OCI-LY3 (cell line): Measurements from ENCODE around the gene DUOXA1.

Source experiments
- H2AFZ ChIP-seq: fragments of 200-600, 300-600 bp; shearing (Covaris generic); 2 replicates; pipeline ENCODE4 v1.6.0; 2014; ENCODE audit warnings: antibody characterized with exemption, low read depth, low read length
- H3K27ac ChIP-seq: fragments of 200-600, 300-600 bp; sonication (generic); 2 replicates; pipeline ENCODE4 v1.5.1; 2014; ENCODE audit warnings: mild to moderate bottlenecking, low read length, moderate library complexity, mixed read lengths
- H3K27me3 ChIP-seq: fragments of 200-600, 300-600 bp; sonication (generic); 2 replicates; pipeline ENCODE4 v1.6.1; 2014; ENCODE audit warnings: low read depth, low read length, mixed read lengths
- H3K36me3 ChIP-seq: fragments of 200-600, 300-600 bp; sonication (generic); replicated peaks from 2 replicates; pipeline ENCODE3; 2014; ENCODE audit warnings: low read depth, low read length, mixed read lengths
- H3K4me1 ChIP-seq: fragments of 300-600, 200-600 bp; sonication (generic); 2 replicates; pipeline ENCODE4 v1.6.1; 2014; ENCODE audit warnings: low read length, mixed read lengths
- H3K4me2 ChIP-seq: fragments of 200-600, 300-600 bp; sonication (generic); 2 replicates; pipeline ENCODE4 v1.6.1; 2014; ENCODE audit warnings: low read length, mixed read lengths
- H3K4me3 ChIP-seq: fragments of 300-600, 200-600 bp; sonication (generic); 2 replicates; pipeline ENCODE4 v1.5.1; 2014; ENCODE audit warnings: antibody characterized with exemption, mild to moderate bottlenecking, low read length, moderate library complexity
- H3K79me2 ChIP-seq: fragments of 300-600, 200-600 bp; shearing (Covaris generic); 2 replicates; pipeline ENCODE4 v1.6.1; 2014; ENCODE audit warnings: mild to moderate bottlenecking, low read length, mixed read lengths
- H3K9ac ChIP-seq: fragments of 300-600, 200-600 bp; shearing (Covaris generic); 2 replicates; pipeline ENCODE4 v1.6.0; 2014; ENCODE audit warnings: mild to moderate bottlenecking, low read length, moderate library complexity
- H3K9me3 ChIP-seq: fragments of 200-600, 300-600 bp; shearing (Covaris generic); 2 replicates; pipeline ENCODE4 v1.6.1; 2014; ENCODE audit warnings: low read length, mixed read lengths; ENCODE audit not compliant: insufficient read depth
- H4K20me1 ChIP-seq: fragments of 200-600, 300-600 bp; sonication (generic); 2 replicates; pipeline ENCODE4 v1.6.1; 2016; ENCODE audit warnings: low read length, mixed read lengths; ENCODE audit not compliant: insufficient read depth
- EZH2phosphoT487 ChIP-seq: fragments of 200-600 bp; shearing (Covaris generic); IDR thresholded peaks from 2 replicates; pipeline ENCODE4 v1.6.1; 2018; ENCODE audit warnings: antibody characterized with exemption, mixed run types, low read depth
- TF ChIP-seq, protein P1 (sequence below): fragments of 200-600, 300-600 bp; sonication (generic); IDR thresholded peaks from 2 replicates; pipeline ENCODE4 v1.5.1; 2014; ENCODE audit warnings: antibody characterized with exemption, low read length, low read depth

Gene DUOXA1

GRCh38 chr15:45134046-45134445, 4.4 kb upstream of the DUOXA1 start:
- no peak overlapping the region for H3K9ac ChIP-seq

GRCh38 chr15:45133561-45133920, 3.9 kb upstream of the DUOXA1 start:
- no peaks in the 10 kb centered on the region for H3K36me3 ChIP-seq
- no peaks in the 10 kb centered on the region for H3K79me2 ChIP-seq
- H3K27ac ChIP-seq, result no peak overlapping the region
- H3K4me2 ChIP-seq, result no peak overlapping the region
- H3K9me3 ChIP-seq, result no peaks in the 10 kb centered on the region
- no peak overlapping the region for H3K9ac ChIP-seq
- no peak overlapping the region for H3K4me3 ChIP-seq
- no peaks in the 10 kb centered on the region for H3K4me1 ChIP-seq
- no peaks in the 10 kb centered on the region for H3K27me3 ChIP-seq
- no peak overlapping the region for H2AFZ ChIP-seq
- TF ChIP-seq EZH2phosphoT487, result no peak
- TF ChIP-seq, protein P1, sequence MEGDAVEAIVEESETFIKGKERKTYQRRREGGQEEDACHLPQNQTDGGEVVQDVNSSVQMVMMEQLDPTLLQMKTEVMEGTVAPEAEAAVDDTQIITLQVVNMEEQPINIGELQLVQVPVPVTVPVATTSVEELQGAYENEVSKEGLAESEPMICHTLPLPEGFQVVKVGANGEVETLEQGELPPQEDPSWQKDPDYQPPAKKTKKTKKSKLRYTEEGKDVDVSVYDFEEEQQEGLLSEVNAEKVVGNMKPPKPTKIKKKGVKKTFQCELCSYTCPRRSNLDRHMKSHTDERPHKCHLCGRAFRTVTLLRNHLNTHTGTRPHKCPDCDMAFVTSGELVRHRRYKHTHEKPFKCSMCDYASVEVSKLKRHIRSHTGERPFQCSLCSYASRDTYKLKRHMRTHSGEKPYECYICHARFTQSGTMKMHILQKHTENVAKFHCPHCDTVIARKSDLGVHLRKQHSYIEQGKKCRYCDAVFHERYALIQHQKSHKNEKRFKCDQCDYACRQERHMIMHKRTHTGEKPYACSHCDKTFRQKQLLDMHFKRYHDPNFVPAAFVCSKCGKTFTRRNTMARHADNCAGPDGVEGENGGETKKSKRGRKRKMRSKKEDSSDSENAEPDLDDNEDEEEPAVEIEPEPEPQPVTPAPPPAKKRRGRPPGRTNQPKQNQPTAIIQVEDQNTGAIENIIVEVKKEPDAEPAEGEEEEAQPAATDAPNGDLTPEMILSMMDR, result no peak
- H4K20me1 ChIP-seq, result no peaks in the 10 kb centered on the region

More at GRCh38 chr15:45134046-45134445, 4.4 kb upstream of the DUOXA1 start:
- Histone ChIP-seq H3K27ac (no peak overlapping the region), H3K9me3 (no peaks in the 10 kb centered on the region), H3K36me3 (no peaks in the 10 kb centered on the region), H3K4me2 (no peak overlapping the region), H3K27me3 (no peaks in the 10 kb centered on the region), H3K4me1 (no peaks in the 10 kb centered on the region), H3K79me2 (no peaks in the 10 kb centered on the region), H3K4me3 (no peak overlapping the region), H2AFZ (no peak overlapping the region), H4K20me1 (no peaks in the 10 kb centered on the region)
- no peak for TF ChIP-seq EZH2phosphoT487
- TF ChIP-seq, protein P1, result no peak

GRCh38 chr15:45132844-45133560, 3.3 kb upstream of the DUOXA1 start:
- TF ChIP-seq, protein P1, result no peak
- no peak for TF ChIP-seq EZH2phosphoT487
- Histone ChIP-seq H3K27me3 (no peaks in the 10 kb centered on the region), H4K20me1 (no peaks in the 10 kb centered on the region)

GRCh38 chr15:45131510-45131909, 1.8 kb upstream of the DUOXA1 start:
- no peak for TF ChIP-seq EZH2phosphoT487
- TF ChIP-seq, protein P1, result no peak

More at GRCh38 chr15:45132844-45133560, 3.3 kb upstream of the DUOXA1 start:
- H3K36me3 ChIP-seq, result no peaks in the 10 kb centered on the region
- no peaks in the 10 kb centered on the region for H3K9me3 ChIP-seq
- H3K79me2 ChIP-seq, result no peaks in the 10 kb centered on the region
- no peaks in the 10 kb centered on the region for H3K4me1 ChIP-seq
- no peak overlapping the region for H3K27ac ChIP-seq
- H3K4me3 ChIP-seq, result no peak overlapping the region
- H3K4me2 ChIP-seq, result no peak overlapping the region
- no peak overlapping the region for H2AFZ ChIP-seq
- H3K9ac ChIP-seq, result no peak overlapping the region

More at GRCh38 chr15:45131510-45131909, 1.8 kb upstream of the DUOXA1 start:
- no peaks in the 10 kb centered on the region for H3K9me3 ChIP-seq
- no peak overlapping the region for H3K4me3 ChIP-seq
- no peak overlapping the region for H3K9ac ChIP-seq
- no peaks in the 10 kb centered on the region for H3K4me1 ChIP-seq
- H4K20me1 ChIP-seq, result no peaks in the 10 kb centered on the region
- H3K27ac ChIP-seq, result no peak overlapping the region
- H2AFZ ChIP-seq, result no peak overlapping the region
- H3K79me2 ChIP-seq, result no peaks in the 10 kb centered on the region
- H3K27me3 ChIP-seq, result no peaks in the 10 kb centered on the region
- no peak overlapping the region for H3K4me2 ChIP-seq
- no peaks in the 10 kb centered on the region for H3K36me3 ChIP-seq
